HepG2 (cell line): ENCODE measurements around the gene EGR1. TPM values are rescaled to one million over a fixed set of nuclear protein-coding genes. Genes with fewer than 3 reads are reported as not detected.
A peak's percentile ranks its signal among the peaks of the same experiment; 100 is the strongest.

Experiments
- FLYWCH1 ChIP-seq: sonication (generic); formaldehyde crosslinking; IDR thresholded peaks from 2 replicates; pipeline ENCODE4 v1.8.1; 2023; ENCODE audit warnings: mild to moderate bottlenecking, missing genetic modification reagents
- GABPA ChIP-seq, 2 experiments: IDR thresholded peaks; 2 replicates each; pipeline ENCODE4 v1.6.1; 2011 to 2016; ENCODE audit warnings: low read depth in 2 of 2, low read length in 1 of 2, missing biosample characterization in 1 of 2, missing genetic modification characterization in 1 of 2
- GFI1 ChIP-seq: sonication (generic); formaldehyde crosslinking; IDR thresholded peaks from 2 replicates; pipeline ENCODE4 v1.5.0; 2020; ENCODE audit warnings: missing genetic modification reagents, mild to moderate bottlenecking, borderline replicate concordance
- KLF9 ChIP-seq: IDR thresholded peaks from 2 replicates; pipeline ENCODE4 v1.6.1; 2016; ENCODE audit warnings: low read depth
- MEF2D ChIP-seq: sonication (generic); formaldehyde crosslinking; IDR thresholded peaks from 2 replicates; pipeline ENCODE4 v1.5.1; 2020; ENCODE audit warnings: mild to moderate bottlenecking, missing genetic modification reagents
- NBN ChIP-seq: fragments of 450-650 bp; conservative IDR thresholded peaks from 2 replicates; pipeline ENCODE4 v1.6.1; 2017
- NFIC ChIP-seq: IDR thresholded peaks from 2 replicates; pipeline ENCODE4 v1.6.1; 2012; ENCODE audit warnings: mild to moderate bottlenecking, low read length, inconsistent platforms
- ZNF816 ChIP-seq: sonication (generic); formaldehyde crosslinking; IDR thresholded peaks from 2 replicates; pipeline ENCODE4 v1.8.0; 2022; ENCODE audit warnings: missing genetic modification reagents, mild to moderate bottlenecking, borderline replicate concordance
- polyA plus RNA-seq, 8 experiments: library from polyadenylated mRNA; depleted of rRNA in 3 of 8; stranded (reverse) in 7 of 8; unstranded in 1 of 8; fragments of >200 nt; fragmentation: Illumina TruSeq in 4 of 8; extraction: Trizol in 4 of 8; gene quantifications; 2 replicates each; pipeline versions ENCODE4 v1.2.1 to v1.2.3, GENCODE V29; 2011 to 2016; ENCODE audit warnings: low read depth in 4 of 8, missing spikeins in 1 of 8, mixed read lengths in 1 of 8; ENCODE audit not compliant: insufficient read depth in 1 of 8
- total RNA-seq, 5 experiments: library from RNA; depleted of rRNA; stranded (reverse); fragments of >200 nt; fragmentation: Illumina TruSeq; extraction: Trizol; gene quantifications; 2 replicates each; pipeline ENCODE4 v1.2.3, GENCODE V29; 2016; ENCODE audit warnings: low read depth in 1 of 5
- TF ChIP-seq, protein P1 (sequence below): sonication (generic); formaldehyde crosslinking; IDR thresholded peaks from 2 replicates; pipeline ENCODE4 v1.4.0; 2020; ENCODE audit warnings: missing genetic modification reagents
- TF ChIP-seq, protein P2 (sequence below): sonication (generic); formaldehyde crosslinking; IDR thresholded peaks from 2 replicates; pipeline ENCODE4 v1.8.1; 2023; ENCODE audit warnings: mild to moderate bottlenecking, missing genetic modification reagents, borderline replicate concordance
- TF ChIP-seq, protein P3 (sequence below): sonication (generic); formaldehyde crosslinking; IDR thresholded peaks from 2 replicates; pipeline ENCODE4 v1.9.0; 2022; ENCODE audit warnings: low read depth, missing genetic modification reagents
- TF ChIP-seq, protein P4 (sequence below), 2 experiments: sonication (generic) in 1 of 2; formaldehyde crosslinking in 1 of 2; IDR thresholded peaks; 2 replicates each; pipeline versions ENCODE4 v1.5.1 to v1.6.1; 2011 to 2020; ENCODE audit warnings: borderline replicate concordance in 1 of 2, low read depth in 1 of 2, low read length in 1 of 2, mild to moderate bottlenecking in 1 of 2, missing genetic modification reagents in 1 of 2, moderate library complexity in 1 of 2
- TF ChIP-seq, protein P5 (sequence below): sonication (generic); formaldehyde crosslinking; IDR thresholded peaks from 2 replicates; pipeline ENCODE4 v1.4.0; 2020; ENCODE audit warnings: missing genetic modification reagents
- TF ChIP-seq, protein P6 (sequence below): sonication (generic); formaldehyde crosslinking; IDR thresholded peaks from 2 replicates; pipeline ENCODE4 v1.5.0; 2020; ENCODE audit warnings: missing genetic modification reagents

The EGR1 gene
- total and polyA plus RNA-seq, 2 of the 13 experiments (the other 11 are each of a cell fraction or from before 2014, with no cell fraction given): 4.1 to 4.5 TPM

DNA sequence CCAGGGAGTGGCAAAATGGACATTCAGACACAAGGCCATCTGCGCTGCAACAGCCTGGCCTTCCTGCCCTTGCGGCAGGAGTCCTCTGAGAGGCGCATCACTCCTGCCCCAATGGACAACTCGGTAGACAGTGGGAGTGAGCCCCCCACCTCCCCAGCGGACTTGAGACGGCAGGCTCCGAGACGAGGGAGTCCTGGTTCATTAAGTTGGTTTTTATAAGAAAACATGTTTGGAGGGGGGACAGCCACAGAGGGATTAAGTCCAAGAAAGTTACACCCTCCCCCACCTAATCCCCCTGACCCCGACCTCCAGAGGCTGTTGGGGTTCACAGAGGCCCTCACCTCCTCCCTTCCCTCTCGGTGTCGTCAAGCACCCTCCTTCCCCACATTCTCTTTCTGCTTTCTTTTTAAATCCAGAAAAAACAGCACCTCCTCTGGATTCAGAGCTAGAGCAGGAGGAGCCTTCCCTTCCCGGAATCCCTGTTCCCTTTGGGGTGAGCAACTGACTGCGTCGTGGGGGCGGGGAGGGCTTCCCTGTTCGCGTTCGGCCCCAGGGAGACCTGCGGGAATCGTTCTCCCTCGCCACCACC is 1.8 kb upstream of the EGR1 start (continued):
- TF ChIP-seq, protein P1, sequence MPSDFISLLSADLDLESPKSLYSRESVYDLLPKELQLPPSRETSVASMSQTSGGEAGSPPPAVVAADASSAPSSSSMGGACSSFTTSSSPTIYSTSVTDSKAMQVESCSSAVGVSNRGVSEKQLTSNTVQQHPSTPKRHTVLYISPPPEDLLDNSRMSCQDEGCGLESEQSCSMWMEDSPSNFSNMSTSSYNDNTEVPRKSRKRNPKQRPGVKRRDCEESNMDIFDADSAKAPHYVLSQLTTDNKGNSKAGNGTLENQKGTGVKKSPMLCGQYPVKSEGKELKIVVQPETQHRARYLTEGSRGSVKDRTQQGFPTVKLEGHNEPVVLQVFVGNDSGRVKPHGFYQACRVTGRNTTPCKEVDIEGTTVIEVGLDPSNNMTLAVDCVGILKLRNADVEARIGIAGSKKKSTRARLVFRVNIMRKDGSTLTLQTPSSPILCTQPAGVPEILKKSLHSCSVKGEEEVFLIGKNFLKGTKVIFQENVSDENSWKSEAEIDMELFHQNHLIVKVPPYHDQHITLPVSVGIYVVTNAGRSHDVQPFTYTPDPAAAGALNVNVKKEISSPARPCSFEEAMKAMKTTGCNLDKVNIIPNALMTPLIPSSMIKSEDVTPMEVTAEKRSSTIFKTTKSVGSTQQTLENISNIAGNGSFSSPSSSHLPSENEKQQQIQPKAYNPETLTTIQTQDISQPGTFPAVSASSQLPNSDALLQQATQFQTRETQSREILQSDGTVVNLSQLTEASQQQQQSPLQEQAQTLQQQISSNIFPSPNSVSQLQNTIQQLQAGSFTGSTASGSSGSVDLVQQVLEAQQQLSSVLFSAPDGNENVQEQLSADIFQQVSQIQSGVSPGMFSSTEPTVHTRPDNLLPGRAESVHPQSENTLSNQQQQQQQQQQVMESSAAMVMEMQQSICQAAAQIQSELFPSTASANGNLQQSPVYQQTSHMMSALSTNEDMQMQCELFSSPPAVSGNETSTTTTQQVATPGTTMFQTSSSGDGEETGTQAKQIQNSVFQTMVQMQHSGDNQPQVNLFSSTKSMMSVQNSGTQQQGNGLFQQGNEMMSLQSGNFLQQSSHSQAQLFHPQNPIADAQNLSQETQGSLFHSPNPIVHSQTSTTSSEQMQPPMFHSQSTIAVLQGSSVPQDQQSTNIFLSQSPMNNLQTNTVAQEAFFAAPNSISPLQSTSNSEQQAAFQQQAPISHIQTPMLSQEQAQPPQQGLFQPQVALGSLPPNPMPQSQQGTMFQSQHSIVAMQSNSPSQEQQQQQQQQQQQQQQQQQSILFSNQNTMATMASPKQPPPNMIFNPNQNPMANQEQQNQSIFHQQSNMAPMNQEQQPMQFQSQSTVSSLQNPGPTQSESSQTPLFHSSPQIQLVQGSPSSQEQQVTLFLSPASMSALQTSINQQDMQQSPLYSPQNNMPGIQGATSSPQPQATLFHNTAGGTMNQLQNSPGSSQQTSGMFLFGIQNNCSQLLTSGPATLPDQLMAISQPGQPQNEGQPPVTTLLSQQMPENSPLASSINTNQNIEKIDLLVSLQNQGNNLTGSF (CRISPR knock-in tag): no peak
- no peak for TF ChIP-seq ZNF816
- no peak for TF ChIP-seq KLF9 (CRISPR knock-in tag)
- 0 out of 2 replicates have a peak, but pooled peaks have one; percentile 42 for TF ChIP-seq GFI1 (CRISPR knock-in tag)
- TF ChIP-seq, protein P2, sequence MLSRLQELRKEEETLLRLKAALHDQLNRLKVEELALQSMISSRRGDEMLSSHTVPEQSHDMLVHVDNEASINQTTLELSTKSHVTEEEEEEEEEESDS (CRISPR knock-in tag): 0 out of 2 replicates have a peak, but pooled peaks have one; percentile 38
- TF ChIP-seq, protein P3, sequence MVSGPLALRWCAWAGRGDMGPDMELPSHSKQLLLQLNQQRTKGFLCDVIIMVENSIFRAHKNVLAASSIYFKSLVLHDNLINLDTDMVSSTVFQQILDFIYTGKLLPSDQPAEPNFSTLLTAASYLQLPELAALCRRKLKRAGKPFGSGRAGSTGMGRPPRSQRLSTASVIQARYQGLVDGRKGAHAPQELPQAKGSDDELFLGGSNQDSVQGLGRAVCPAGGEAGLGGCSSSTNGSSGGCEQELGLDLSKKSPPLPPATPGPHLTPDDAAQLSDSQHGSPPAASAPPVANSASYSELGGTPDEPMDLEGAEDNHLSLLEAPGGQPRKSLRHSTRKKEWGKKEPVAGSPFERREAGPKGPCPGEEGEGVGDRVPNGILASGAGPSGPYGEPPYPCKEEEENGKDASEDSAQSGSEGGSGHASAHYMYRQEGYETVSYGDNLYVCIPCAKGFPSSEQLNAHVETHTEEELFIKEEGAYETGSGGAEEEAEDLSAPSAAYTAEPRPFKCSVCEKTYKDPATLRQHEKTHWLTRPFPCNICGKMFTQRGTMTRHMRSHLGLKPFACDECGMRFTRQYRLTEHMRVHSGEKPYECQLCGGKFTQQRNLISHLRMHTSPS (CRISPR knock-in tag): no peak
- TF ChIP-seq, protein P4, sequence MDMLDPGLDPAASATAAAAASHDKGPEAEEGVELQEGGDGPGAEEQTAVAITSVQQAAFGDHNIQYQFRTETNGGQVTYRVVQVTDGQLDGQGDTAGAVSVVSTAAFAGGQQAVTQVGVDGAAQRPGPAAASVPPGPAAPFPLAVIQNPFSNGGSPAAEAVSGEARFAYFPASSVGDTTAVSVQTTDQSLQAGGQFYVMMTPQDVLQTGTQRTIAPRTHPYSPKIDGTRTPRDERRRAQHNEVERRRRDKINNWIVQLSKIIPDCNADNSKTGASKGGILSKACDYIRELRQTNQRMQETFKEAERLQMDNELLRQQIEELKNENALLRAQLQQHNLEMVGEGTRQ (IDR thresholded peaks at IDR 0.05; ENCODE audit: low read depth, low read length): no peak
- TF ChIP-seq, protein P4 (CRISPR knock-in tag; IDR thresholded peaks at IDR 0.05; ENCODE audit: borderline replicate concordance): no peak
- TF ChIP-seq NFIC: no peak
- TF ChIP-seq GABPA (IDR thresholded peaks at IDR 0.05; ENCODE audit: low read depth, low read length): no peak
- no peak for TF ChIP-seq GABPA (CRISPR knock-in tag; IDR thresholded peaks at IDR 0.05; ENCODE audit: low read depth)
- TF ChIP-seq, protein P5, sequence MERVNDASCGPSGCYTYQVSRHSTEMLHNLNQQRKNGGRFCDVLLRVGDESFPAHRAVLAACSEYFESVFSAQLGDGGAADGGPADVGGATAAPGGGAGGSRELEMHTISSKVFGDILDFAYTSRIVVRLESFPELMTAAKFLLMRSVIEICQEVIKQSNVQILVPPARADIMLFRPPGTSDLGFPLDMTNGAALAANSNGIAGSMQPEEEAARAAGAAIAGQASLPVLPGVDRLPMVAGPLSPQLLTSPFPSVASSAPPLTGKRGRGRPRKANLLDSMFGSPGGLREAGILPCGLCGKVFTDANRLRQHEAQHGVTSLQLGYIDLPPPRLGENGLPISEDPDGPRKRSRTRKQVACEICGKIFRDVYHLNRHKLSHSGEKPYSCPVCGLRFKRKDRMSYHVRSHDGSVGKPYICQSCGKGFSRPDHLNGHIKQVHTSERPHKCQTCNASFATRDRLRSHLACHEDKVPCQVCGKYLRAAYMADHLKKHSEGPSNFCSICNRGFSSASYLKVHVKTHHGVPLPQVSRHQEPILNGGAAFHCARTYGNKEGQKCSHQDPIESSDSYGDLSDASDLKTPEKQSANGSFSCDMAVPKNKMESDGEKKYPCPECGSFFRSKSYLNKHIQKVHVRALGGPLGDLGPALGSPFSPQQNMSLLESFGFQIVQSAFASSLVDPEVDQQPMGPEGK: 0 out of 2 replicates have a peak, but pooled peaks have one; percentile 36
- TF ChIP-seq, protein P6, sequence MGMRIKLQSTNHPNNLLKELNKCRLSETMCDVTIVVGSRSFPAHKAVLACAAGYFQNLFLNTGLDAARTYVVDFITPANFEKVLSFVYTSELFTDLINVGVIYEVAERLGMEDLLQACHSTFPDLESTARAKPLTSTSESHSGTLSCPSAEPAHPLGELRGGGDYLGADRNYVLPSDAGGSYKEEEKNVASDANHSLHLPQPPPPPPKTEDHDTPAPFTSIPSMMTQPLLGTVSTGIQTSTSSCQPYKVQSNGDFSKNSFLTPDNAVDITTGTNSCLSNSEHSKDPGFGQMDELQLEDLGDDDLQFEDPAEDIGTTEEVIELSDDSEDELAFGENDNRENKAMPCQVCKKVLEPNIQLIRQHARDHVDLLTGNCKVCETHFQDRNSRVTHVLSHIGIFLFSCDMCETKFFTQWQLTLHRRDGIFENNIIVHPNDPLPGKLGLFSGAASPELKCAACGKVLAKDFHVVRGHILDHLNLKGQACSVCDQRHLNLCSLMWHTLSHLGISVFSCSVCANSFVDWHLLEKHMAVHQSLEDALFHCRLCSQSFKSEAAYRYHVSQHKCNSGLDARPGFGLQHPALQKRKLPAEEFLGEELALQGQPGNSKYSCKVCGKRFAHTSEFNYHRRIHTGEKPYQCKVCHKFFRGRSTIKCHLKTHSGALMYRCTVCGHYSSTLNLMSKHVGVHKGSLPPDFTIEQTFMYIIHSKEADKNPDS (CRISPR knock-in tag): no peak
- 0 out of 2 replicates have a peak, but pooled peaks have one; percentile 44 for TF ChIP-seq FLYWCH1 (CRISPR knock-in tag)
- no peak for TF ChIP-seq MEF2D
- TF ChIP-seq NBN: no peak
